Adrenal gland (tissue), 12 donors: ENCODE data around the gene METRNL. TPM values are rescaled to one million over a fixed set of nuclear protein-coding genes. Genes with fewer than 3 reads are reported as not detected.

Source experiments
- DNase-seq, 7 donors: peaks; one replicate each; pipeline ENCODE4 v3.0.0-alpha.2; 2019 to 2020
- H3K27ac ChIP-seq, 5 donors: fragments of 200-600 bp; sonication (generic) in 4 of 5; 1 replicate in 3 of 5; 2 replicates in 2 of 5; pipeline versions ENCODE4 v1.5.1 to v1.8.0; 2016 to 2020; ENCODE audit warnings: mild to moderate bottlenecking in 1 of 5
- H3K27me3 ChIP-seq: fragments of 200-600 bp; 2 replicates; pipeline ENCODE4 v1.8.0; 2021
- H3K36me3 ChIP-seq, 2 donors: fragments of 200-600 bp; replicated peaks in 1 of 2; 1 replicate in 1 of 2; 2 replicates in 1 of 2; pipeline versions ENCODE4 v1.5.1 to v1.8.0; 2018 to 2022
- H3K4me1 ChIP-seq, 2 donors: fragments of 200-600 bp; replicated peaks in 1 of 2; 1 replicate in 1 of 2; 2 replicates in 1 of 2; pipeline versions ENCODE4 v1.5.1 to v1.8.0; 2018 to 2021
- H3K4me3 ChIP-seq, 4 donors: fragments of 200-600 bp; sonication (generic) in 3 of 4; one replicate each; pipeline ENCODE4 v1.5.1; 2016 to 2018
- H3K9me3 ChIP-seq, 3 donors: fragments of 200-600 bp; sonication (generic) in 1 of 3; replicated peaks in 1 of 3; 1 replicate in 2 of 3; 2 replicates in 1 of 3; pipeline versions ENCODE4 v1.5.1 to v1.8.0; 2016 to 2021
- CTCF ChIP-seq, 6 experiments: fragments of 450-650 bp in 4 of 6; fragments of 200-600 bp in 2 of 6; sonication (generic) in 1 of 6; IDR thresholded peaks; 1 replicate in 5 of 6; 2 replicates in 1 of 6; pipeline versions ENCODE4 v1.5.1 to v1.8.0; 2016 to 2021; ENCODE audit warnings: antibody characterized with exemption in 6 of 6, mild to moderate bottlenecking in 2 of 6, moderate library complexity in 1 of 6
- POLR2A ChIP-seq, 2 donors: fragments of 450-650 bp; IDR thresholded peaks; one replicate each; pipeline ENCODE4 v1.6.1; 2017; ENCODE audit warnings: antibody characterized with exemption in 2 of 2, mild to moderate bottlenecking in 2 of 2, moderate library complexity in 1 of 2
- WGBS, 4 donors: extraction: QIAGEN DNeasy Blood & Tissue Kit in 2 of 4; methylation state at CpG; one replicate each; pipeline versions ENCODE4 v1.1.5 to v1.1.7; 2013 to 2017; 5-methylcytosine and 5-hydroxymethylcytosine counted together
- intact Hi-C, 2 donors: fragments of 100-400 bp; cut with DNase I; formaldehyde crosslinking; loops; one replicate each; pipeline versions ENCODE4 v1.14.1 to v1.15.0; 2022 to 2023
- polyA plus RNA-seq, 3 donors: library from polyadenylated mRNA; stranded (reverse); fragments of 200-250 nt in 2 of 3; fragments of 350-450 nt in 1 of 3; fragmentation: Illumina TruSeq in 1 of 3; extraction: RNeasy Lipid Tissue Mini Kit (QIAGEN cat#74804) in 1 of 3; gene quantifications; one replicate each; pipeline ENCODE4 v1.2.3, GENCODE V29; 2013 to 2014
- total RNA-seq, 9 donors: library from RNA; depleted of rRNA in 4 of 9; stranded (reverse); fragments of >200 nt in 4 of 9; fragments of 120-200 nt in 1 of 9; fragmentation: NEBNext Ultra II Directional in 1 of 9; extraction: Animal tissue kit (Norgen Biotek cat#: 25700) in 1 of 9; gene quantifications; one replicate each; pipeline versions ENCODE4 v1.1.0 to v1.2.4, GENCODE V29; 2013 to 2023
- donor health status: healthy with polysubstance abuse.
- donor health status: Bipolar disorder and iron deficiency.
- donor health status: DM: yes; HTN: yes; CAD: no.
- donor health status: DM: no; HTN: no; CAD: no.
- donor health status: DM: no; HTN: no; CAD: no.
- donor health status: DM: yes; HTN: yes; CAD: no.

Gene METRNL
- total and polyA plus RNA-seq, 12 donors: 1.9 to 72.7 (median 25.9) TPM

GRCh38 chr17:83080579-83080857, 1.1 kb downstream of the METRNL start:
- Histone ChIP-seq H3K9me3 (no peaks in the 10 kb centered on the region), H3K4me3 (peak overlapping the region in 2 of 4 donors; percentile 17 to 93), H3K4me1 (peaks cover 0 to 25% of the 10 kb centered on the region in 2 donors), H3K27me3 (no peaks in the 10 kb centered on the region), H3K27ac (peak overlapping the region in 3 of 5 donors; percentile 68 to 91 (median 70)), H3K36me3 (peaks cover 0 to 5% of the 10 kb centered on the region in 2 donors)
- no peak for TF ChIP-seq CTCF (IDR thresholded peaks at IDR 0.05)
- no peak for TF ChIP-seq POLR2A (IDR thresholded peaks at IDR 0.05)
- 0% methylated on average over 5 to 41 of the region's 44 CpGs for WGBS, 4 donors
- DNase-seq: no peak
- intact Hi-C loops: no loop called here

- DNase-seq: peak in 1 of 7 donors; percentile 46
- no peaks in the 10 kb centered on the region for H3K9me3 ChIP-seq
- H3K4me3 ChIP-seq: peak overlapping the region in 2 of 4 donors; percentile 17 to 93
- intact Hi-C loops: no loop called here
- H3K36me3 ChIP-seq: peaks cover 0 to 6% of the 10 kb centered on the region in 2 donors
- peaks cover 0 to 25% of the 10 kb centered on the region in 2 donors for H3K4me1 ChIP-seq
- no peaks in the 10 kb centered on the region for H3K27me3 ChIP-seq
- H3K27ac ChIP-seq: peak overlapping the region in 3 of 5 donors; percentile 68 to 91 (median 70)
- TF ChIP-seq POLR2A (IDR thresholded peaks at IDR 0.05) (peak in 1 of 2 donors; percentile 6), CTCF (IDR thresholded peaks at IDR 0.05) (no peak)
- 0 to 9% (median 8%) methylated on average over 1 to 90 of the region's 91 CpGs; no CpG with 5 or more reads in 1 of the 4 donors for WGBS, 4 donors
These were observed 1.7 kb downstream of the METRNL start for GRCh38 chr17:83080858-83081683.

DNA sequence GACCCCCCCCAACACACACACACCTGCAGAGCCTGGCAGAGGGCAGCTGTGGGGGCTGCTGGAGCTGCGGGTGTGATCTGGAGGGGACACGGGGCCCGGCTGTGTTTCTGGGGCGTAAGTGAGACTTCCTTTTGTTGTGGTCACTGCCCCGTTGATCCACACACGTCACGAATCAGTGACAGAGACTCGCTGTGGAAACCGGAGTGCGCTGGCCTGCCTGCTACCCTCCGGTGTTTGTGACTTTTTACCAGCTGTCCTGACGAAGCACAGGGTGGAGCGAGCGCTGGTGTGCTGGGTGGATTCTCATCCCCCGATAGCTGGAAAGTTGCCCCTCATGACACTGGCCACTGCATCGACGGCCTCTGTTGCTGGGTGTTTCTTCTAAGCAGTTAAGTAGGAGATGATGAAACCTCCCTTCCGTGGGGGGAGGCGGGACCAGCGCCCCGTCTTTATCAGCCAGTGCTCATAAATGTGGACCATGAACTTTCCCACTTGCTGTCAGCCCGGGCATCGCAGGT, 2.3 kb downstream of the METRNL start:
- WGBS, 4 donors: 59 to 89% (median 70%) methylated on average over 13 to 23 of the region's 23 CpGs
- intact Hi-C loops: no loop called here
- Histone ChIP-seq H3K36me3 (peaks cover 0 to 6% of the 10 kb centered on the region in 2 donors), H3K9me3 (no peaks in the 10 kb centered on the region), H3K27ac (peak overlapping the region in 2 of 5 donors; percentile 68 to 91), H3K4me1 (peaks cover 0 to 25% of the 10 kb centered on the region in 2 donors), H3K27me3 (no peaks in the 10 kb centered on the region), H3K4me3 (peak overlapping the region in 1 of 4 donors; percentile 93)
- TF ChIP-seq POLR2A (IDR thresholded peaks at IDR 0.05) (peak in 1 of 2 donors; percentile 11), CTCF (IDR thresholded peaks at IDR 0.05) (no peak)
- DNase-seq: peak in 2 of 7 donors; percentile 42 to 52

- intact Hi-C loops: no loop called here
- Histone ChIP-seq H3K27ac (peak overlapping the region in 1 of 5 donors; percentile 91), H3K9me3 (no peaks in the 10 kb centered on the region), H3K4me1 (peaks cover 0 to 25% of the 10 kb centered on the region in 2 donors), H3K27me3 (no peaks in the 10 kb centered on the region), H3K4me3 (no peak overlapping the region), H3K36me3 (peaks cover 0 to 6% of the 10 kb centered on the region in 2 donors)
- TF ChIP-seq POLR2A (IDR thresholded peaks at IDR 0.05) (no peak), CTCF (IDR thresholded peaks at IDR 0.05) (no peak)
- WGBS, 4 donors: 93 to 97% (median 94%) methylated on average over 8 of the region's 8 CpGs
- no peak for DNase-seq
These were observed 3.0 kb downstream of the METRNL start for GRCh38 chr17:83082424-83082823.
